ENCODE data around the gene TXNDC9.
"Not testable (repeated sequence)": the region's sequence is repeated elsewhere in the genome, so short reads cannot be mapped to it uniquely, and the experiment has no call there.

DNA sequence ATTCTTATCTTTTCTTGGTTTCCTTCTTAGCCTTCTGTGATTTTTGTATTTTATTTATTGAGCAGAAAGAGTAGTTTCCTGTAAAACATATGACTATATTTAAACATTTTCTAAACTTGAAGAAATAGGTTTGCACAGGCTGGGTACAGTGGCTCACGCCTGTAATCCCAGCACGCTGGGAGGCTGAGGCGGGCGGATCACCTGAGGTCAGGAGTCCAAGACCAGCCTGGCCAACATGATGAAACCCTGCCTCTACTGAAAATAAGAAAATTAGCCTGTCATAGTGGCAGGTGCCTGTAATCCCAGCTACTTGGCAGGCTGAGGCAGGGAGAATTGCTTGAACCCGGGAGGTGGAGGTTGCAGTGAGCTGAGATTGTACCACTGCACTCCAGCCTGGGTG is 32.7 kb upstream of the TXNDC9 start:
- not testable (repeated sequence) for TF ChIP-seq BHLHE40 (IDR thresholded peaks at IDR 0.05; ENCODE audit: borderline replicate concordance); ELF4 (IDR thresholded peaks at IDR 0.05); SUZ12 (IDR thresholded peaks at IDR 0.05); LEF1 (IDR thresholded peaks at IDR 0.05; ENCODE audit: borderline replicate concordance); L3MBTL2 (conservative IDR thresholded peaks at IDR 0.05); SP1 (IDR thresholded peaks at IDR 0.05); FOXK2 (IDR thresholded peaks at IDR 0.05); FOXA1 (IDR thresholded peaks at IDR 0.05); ARNT (IDR thresholded peaks at IDR 0.05); TARDBP (IDR thresholded peaks at IDR 0.05); FOXM1 (IDR thresholded peaks at IDR 0.05; ENCODE audit: borderline replicate concordance); NFRKB (IDR thresholded peaks at IDR 0.05); CTBP1 (IDR thresholded peaks at IDR 0.05; ENCODE audit: borderline replicate concordance)
- TF ChIP-seq, protein P1, sequence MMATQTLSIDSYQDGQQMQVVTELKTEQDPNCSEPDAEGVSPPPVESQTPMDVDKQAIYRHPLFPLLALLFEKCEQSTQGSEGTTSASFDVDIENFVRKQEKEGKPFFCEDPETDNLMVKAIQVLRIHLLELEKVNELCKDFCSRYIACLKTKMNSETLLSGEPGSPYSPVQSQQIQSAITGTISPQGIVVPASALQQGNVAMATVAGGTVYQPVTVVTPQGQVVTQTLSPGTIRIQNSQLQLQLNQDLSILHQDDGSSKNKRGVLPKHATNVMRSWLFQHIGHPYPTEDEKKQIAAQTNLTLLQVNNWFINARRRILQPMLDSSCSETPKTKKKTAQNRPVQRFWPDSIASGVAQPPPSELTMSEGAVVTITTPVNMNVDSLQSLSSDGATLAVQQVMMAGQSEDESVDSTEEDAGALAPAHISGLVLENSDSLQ (IDR thresholded peaks at IDR 0.05): not testable (repeated sequence)
